Measurements from ENCODE around the gene SSTR4.

SSTR4 gene

DNA sequence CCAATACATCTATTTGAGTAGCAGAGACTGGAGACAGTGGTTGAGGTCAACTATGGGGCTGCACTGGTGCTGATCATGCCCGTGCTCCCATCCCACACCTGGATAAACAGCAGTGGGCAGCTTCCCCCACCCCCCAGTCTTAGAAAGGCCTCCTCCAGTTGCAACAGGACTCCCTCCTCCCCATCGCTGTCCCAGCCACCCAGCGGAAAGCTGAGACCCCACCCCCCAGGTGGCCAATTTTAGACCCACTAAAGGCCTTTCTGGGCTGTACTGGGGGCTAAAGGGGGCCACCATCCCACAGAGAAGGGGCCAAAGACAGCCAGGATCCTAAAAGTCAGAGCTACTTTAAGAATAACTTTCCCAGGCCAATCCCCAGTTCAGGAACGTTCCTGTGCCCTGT lies 1.2 kb upstream of the SSTR4 start:
- Histone ChIP-seq H3K4me3 (ENCODE audit: low read length, poor library complexity, severe bottlenecking) (no peak overlapping the region), H3F3A (ENCODE audit: low read depth) (no peaks in the 10 kb centered on the region), H3K4me1 (ENCODE audit: insufficient read depth, low read length, poor library complexity, severe bottlenecking) (peaks cover 21% of the 10 kb centered on the region), H3K9ac (ENCODE audit: low read depth, low read length, poor library complexity, severe bottlenecking) (no peak overlapping the region), H3K9me2 (replicated peaks; ENCODE audit: low read depth, low read length) (no peaks in the 10 kb centered on the region), H3K79me2 (ENCODE audit: insufficient read depth, low read length) (no peaks in the 10 kb centered on the region), H3K36me3 (ENCODE audit: insufficient read depth, low read length) (no peaks in the 10 kb centered on the region), H3K9me3 (ENCODE audit: insufficient read depth, low read depth, low read length) (no peaks in the 10 kb centered on the region), H4K20me1 (ENCODE audit: insufficient read depth, low read length, poor library complexity, severe bottlenecking) (no peaks in the 10 kb centered on the region), H2AFZ (ENCODE audit: low read length) (no peak overlapping the region), H3K4me2 (ENCODE audit: low read depth, low read length, poor library complexity, severe bottlenecking) (no peak overlapping the region), H3K27me3 (ENCODE audit: insufficient read depth, low read length, poor library complexity, severe bottlenecking) (no peaks in the 10 kb centered on the region)
- TF ChIP-seq EZH2phosphoT487 (IDR thresholded peaks at IDR 0.05; ENCODE audit: borderline replicate concordance): no peak
- TF ChIP-seq, protein P1, sequence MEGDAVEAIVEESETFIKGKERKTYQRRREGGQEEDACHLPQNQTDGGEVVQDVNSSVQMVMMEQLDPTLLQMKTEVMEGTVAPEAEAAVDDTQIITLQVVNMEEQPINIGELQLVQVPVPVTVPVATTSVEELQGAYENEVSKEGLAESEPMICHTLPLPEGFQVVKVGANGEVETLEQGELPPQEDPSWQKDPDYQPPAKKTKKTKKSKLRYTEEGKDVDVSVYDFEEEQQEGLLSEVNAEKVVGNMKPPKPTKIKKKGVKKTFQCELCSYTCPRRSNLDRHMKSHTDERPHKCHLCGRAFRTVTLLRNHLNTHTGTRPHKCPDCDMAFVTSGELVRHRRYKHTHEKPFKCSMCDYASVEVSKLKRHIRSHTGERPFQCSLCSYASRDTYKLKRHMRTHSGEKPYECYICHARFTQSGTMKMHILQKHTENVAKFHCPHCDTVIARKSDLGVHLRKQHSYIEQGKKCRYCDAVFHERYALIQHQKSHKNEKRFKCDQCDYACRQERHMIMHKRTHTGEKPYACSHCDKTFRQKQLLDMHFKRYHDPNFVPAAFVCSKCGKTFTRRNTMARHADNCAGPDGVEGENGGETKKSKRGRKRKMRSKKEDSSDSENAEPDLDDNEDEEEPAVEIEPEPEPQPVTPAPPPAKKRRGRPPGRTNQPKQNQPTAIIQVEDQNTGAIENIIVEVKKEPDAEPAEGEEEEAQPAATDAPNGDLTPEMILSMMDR (conservative IDR thresholded peaks at IDR 0.05; ENCODE audit: low read length): no peak

DNA sequence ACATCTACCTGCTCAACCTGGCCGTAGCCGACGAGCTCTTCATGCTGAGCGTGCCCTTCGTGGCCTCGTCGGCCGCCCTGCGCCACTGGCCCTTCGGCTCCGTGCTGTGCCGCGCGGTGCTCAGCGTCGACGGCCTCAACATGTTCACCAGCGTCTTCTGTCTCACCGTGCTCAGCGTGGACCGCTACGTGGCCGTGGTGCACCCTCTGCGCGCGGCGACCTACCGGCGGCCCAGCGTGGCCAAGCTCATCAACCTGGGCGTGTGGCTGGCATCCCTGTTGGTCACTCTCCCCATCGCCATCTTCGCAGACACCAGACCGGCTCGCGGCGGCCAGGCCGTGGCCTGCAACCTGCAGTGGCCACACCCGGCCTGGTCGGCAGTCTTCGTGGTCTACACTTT lies 619 bp downstream of the SSTR4 start:
- Histone ChIP-seq H3K9me2 (replicated peaks; ENCODE audit: low read depth, low read length) (no peaks in the 10 kb centered on the region), H3K9me3 (ENCODE audit: insufficient read depth, low read depth, low read length) (no peaks in the 10 kb centered on the region), H3K4me3 (ENCODE audit: low read length, poor library complexity, severe bottlenecking) (no peak overlapping the region), H3K27me3 (ENCODE audit: insufficient read depth, low read length, poor library complexity, severe bottlenecking) (no peaks in the 10 kb centered on the region), H4K20me1 (ENCODE audit: insufficient read depth, low read length, poor library complexity, severe bottlenecking) (no peaks in the 10 kb centered on the region), H2AFZ (ENCODE audit: low read length) (no peak overlapping the region), H3F3A (ENCODE audit: low read depth) (no peaks in the 10 kb centered on the region), H3K9ac (ENCODE audit: low read depth, low read length, poor library complexity, severe bottlenecking) (no peak overlapping the region), H3K79me2 (ENCODE audit: insufficient read depth, low read length) (no peaks in the 10 kb centered on the region), H3K4me1 (ENCODE audit: insufficient read depth, low read length, poor library complexity, severe bottlenecking) (peaks cover 21% of the 10 kb centered on the region), H3K4me2 (ENCODE audit: low read depth, low read length, poor library complexity, severe bottlenecking) (no peak overlapping the region), H3K36me3 (ENCODE audit: insufficient read depth, low read length) (no peaks in the 10 kb centered on the region)
- TF ChIP-seq EZH2phosphoT487 (IDR thresholded peaks at IDR 0.05; ENCODE audit: borderline replicate concordance): no peak
- TF ChIP-seq, protein P1 (conservative IDR thresholded peaks at IDR 0.05; ENCODE audit: low read length): no peak

DNA sequence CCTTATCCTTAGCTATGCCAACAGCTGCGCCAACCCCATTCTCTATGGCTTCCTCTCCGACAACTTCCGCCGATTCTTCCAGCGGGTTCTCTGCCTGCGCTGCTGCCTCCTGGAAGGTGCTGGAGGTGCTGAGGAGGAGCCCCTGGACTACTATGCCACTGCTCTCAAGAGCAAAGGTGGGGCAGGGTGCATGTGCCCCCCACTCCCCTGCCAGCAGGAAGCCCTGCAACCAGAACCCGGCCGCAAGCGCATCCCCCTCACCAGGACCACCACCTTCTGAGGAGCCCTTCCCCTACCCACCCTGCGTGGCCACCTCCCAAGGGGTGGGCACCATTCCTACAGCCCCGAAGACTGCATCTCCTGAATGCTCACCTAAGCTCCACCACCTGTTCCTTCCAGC lies 1.3 kb downstream of the SSTR4 start:
- TF ChIP-seq EZH2phosphoT487 (IDR thresholded peaks at IDR 0.05; ENCODE audit: borderline replicate concordance): no peak
- TF ChIP-seq, protein P1 (conservative IDR thresholded peaks at IDR 0.05; ENCODE audit: low read length): no peak
- Histone ChIP-seq H3K79me2 (ENCODE audit: insufficient read depth, low read length) (no peaks in the 10 kb centered on the region), H3K4me2 (ENCODE audit: low read depth, low read length, poor library complexity, severe bottlenecking) (no peak overlapping the region), H2AFZ (ENCODE audit: low read length) (no peak overlapping the region), H3K36me3 (ENCODE audit: insufficient read depth, low read length) (no peaks in the 10 kb centered on the region), H3K27me3 (ENCODE audit: insufficient read depth, low read length, poor library complexity, severe bottlenecking) (no peaks in the 10 kb centered on the region), H3F3A (ENCODE audit: low read depth) (no peaks in the 10 kb centered on the region), H3K9ac (ENCODE audit: low read depth, low read length, poor library complexity, severe bottlenecking) (no peak overlapping the region), H3K4me3 (ENCODE audit: low read length, poor library complexity, severe bottlenecking) (no peak overlapping the region), H3K9me2 (replicated peaks; ENCODE audit: low read depth, low read length) (no peaks in the 10 kb centered on the region), H3K4me1 (ENCODE audit: insufficient read depth, low read length, poor library complexity, severe bottlenecking) (peaks cover 21% of the 10 kb centered on the region), H3K9me3 (ENCODE audit: insufficient read depth, low read depth, low read length) (no peaks in the 10 kb centered on the region), H4K20me1 (ENCODE audit: insufficient read depth, low read length, poor library complexity, severe bottlenecking) (no peaks in the 10 kb centered on the region)
